Lung (tissue), 12 donors: ENCODE data around the gene INSC. TPM values are rescaled to one million over a fixed set of nuclear protein-coding genes. Genes with fewer than 3 reads are reported as not detected.

Source experiments
- ATAC-seq: fragments of 200-7000 bp; cut with Tn5 transposase; one replicate; pipeline ENCODE4 v1.9.1; 2020; ENCODE audit warnings: moderate number of reproducible peaks; ENCODE audit not compliant: insufficient read depth, low FRiP score
- DNase-seq, 3 donors: peaks; one replicate each; pipeline ENCODE4 v3.0.0-alpha.2; 2013 to 2017
- H3K27ac ChIP-seq, 2 donors: one replicate each; pipeline ENCODE4 v1.5.1; 2013; ENCODE audit warnings: mild to moderate bottlenecking in 2 of 2, moderate library complexity in 2 of 2, control low read depth in 1 of 2, inconsistent platforms in 1 of 2, low read depth in 1 of 2, low read length in 1 of 2
- H3K27me3 ChIP-seq, 3 donors: one replicate each; pipeline ENCODE4 v1.5.1; 2013; ENCODE audit warnings: low read length in 2 of 3; ENCODE audit not compliant: control insufficient read depth in 3 of 3, insufficient read depth in 3 of 3
- H3K36me3 ChIP-seq, 4 donors: one replicate each; pipeline ENCODE4 v1.5.1; 2013; ENCODE audit warnings: low read length in 4 of 4, mild to moderate bottlenecking in 1 of 4, moderate library complexity in 1 of 4; ENCODE audit not compliant: control insufficient read depth in 4 of 4, insufficient read depth in 4 of 4
- H3K4me1 ChIP-seq, 5 donors: one replicate each; pipeline ENCODE4 v1.5.1; 2013; ENCODE audit warnings: low read length in 5 of 5, mild to moderate bottlenecking in 2 of 5, moderate library complexity in 1 of 5; ENCODE audit not compliant: control insufficient read depth in 5 of 5, insufficient read depth in 5 of 5
- H3K4me3 ChIP-seq: one replicate; pipeline ENCODE4 v1.5.1; 2013; ENCODE audit warnings: mild to moderate bottlenecking, control low read depth, moderate library complexity
- H3K9ac ChIP-seq, 2 donors: one replicate each; pipeline ENCODE4 v1.5.1; 2013; ENCODE audit warnings: low read length in 2 of 2, control low read depth in 1 of 2; ENCODE audit not compliant: insufficient read depth in 1 of 2
- H3K9me3 ChIP-seq, 4 donors: one replicate each; pipeline ENCODE4 v1.5.1; 2013; ENCODE audit warnings: low read length in 3 of 4, mild to moderate bottlenecking in 1 of 4, moderate library complexity in 1 of 4; ENCODE audit not compliant: control insufficient read depth in 4 of 4, insufficient read depth in 3 of 4
- CTCF ChIP-seq: IDR thresholded peaks from 2 replicates; pipeline ENCODE4 v1.5.1; 2012; ENCODE audit warnings: mild to moderate bottlenecking; ENCODE audit errors: control extremely low read depth, extremely low read depth
- WGBS, 2 donors: extraction: QIAGEN DNeasy Blood & Tissue Kit; methylation state at CpG; one replicate each; pipeline ENCODE4 v1.1.7; 2013; 5-methylcytosine and 5-hydroxymethylcytosine counted together
- polyA plus RNA-seq, 2 donors: library from polyadenylated mRNA; stranded (reverse); fragments of 200-250 nt; gene quantifications; one replicate each; pipeline ENCODE4 v1.2.1, GENCODE V29; 2013
- total RNA-seq, 2 donors: library from RNA; depleted of rRNA in 1 of 2; stranded (reverse); fragments of >200 nt in 1 of 2; gene quantifications; one replicate each; pipeline ENCODE4 v1.2.1, GENCODE V29; 2014 to 2021
- donor health status: control.
- donor health status: control.
- donor health status: Bipolar disorder and iron deficiency.
- donor health status: healthy.
- donor health status: DM: yes; HTN: yes; CAD: no.

The INSC gene
- total and polyA plus RNA-seq, 4 donors, result 0.49 to 0.91 (median 0.73) TPM

GRCh38 chr11:15075162-15075526 is 39.6 kb upstream of the INSC start:
- DNase-seq (no peak), ATAC-seq (no peak)
- Histone ChIP-seq H3K36me3 (no peaks in the 10 kb centered on the region), H3K9ac (no peak overlapping the region), H3K4me1 (peaks cover 0 to 19% (median 9%) of the 10 kb centered on the region in 5 donors), H3K27me3 (peaks cover 12 to 30% (median 19%) of the 10 kb centered on the region in 3 donors), H3K27ac (no peak overlapping the region), H3K9me3 (peaks cover 0 to 12% (median 0%) of the 10 kb centered on the region in 4 donors), H3K4me3 (no peak overlapping the region)
- WGBS, 2 donors, result 39 to 44% methylated on average over 4 of the region's 4 CpGs
- TF ChIP-seq CTCF, result no peak

GRCh38 chr11:15091175-15091574 is 23.5 kb upstream of the INSC start:
- DNase-seq, result no peak
- no peak for TF ChIP-seq CTCF
- Histone ChIP-seq H3K36me3 (no peaks in the 10 kb centered on the region), H3K27ac (no peak overlapping the region), H3K9me3 (peaks cover 0 to 3% (median 0%) of the 10 kb centered on the region in 4 donors), H3K27me3 (peaks cover 0 to 2% (median 0%) of the 10 kb centered on the region in 3 donors), H3K4me1 (no peaks in the 10 kb centered on the region), H3K9ac (no peak overlapping the region), H3K4me3 (no peak overlapping the region)
- ATAC-seq, result no peak

GRCh38 chr11:15091625-15092024 is 23.1 kb upstream of the INSC start:
- 94 to 100% methylated on average over 1 of the region's 1 CpG for WGBS, 2 donors
- no peak for ATAC-seq
- no peaks in the 10 kb centered on the region for H3K36me3 ChIP-seq
- no peak overlapping the region for H3K4me3 ChIP-seq
- no peak overlapping the region for H3K9ac ChIP-seq
- H3K27me3 ChIP-seq, result peaks cover 0 to 2% (median 0%) of the 10 kb centered on the region in 3 donors
- no peak for DNase-seq
- TF ChIP-seq CTCF, result no peak
- peaks cover 0 to 3% (median 0%) of the 10 kb centered on the region in 4 donors for H3K9me3 ChIP-seq
- no peak overlapping the region for H3K27ac ChIP-seq
- no peaks in the 10 kb centered on the region for H3K4me1 ChIP-seq

GRCh38 chr11:15093432-15093831 is 21.3 kb upstream of the INSC start:
- Histone ChIP-seq H3K36me3 (no peaks in the 10 kb centered on the region), H3K4me3 (no peak overlapping the region), H3K4me1 (no peaks in the 10 kb centered on the region), H3K27me3 (peaks cover 0 to 2% (median 0%) of the 10 kb centered on the region in 3 donors), H3K27ac (no peak overlapping the region), H3K9me3 (no peaks in the 10 kb centered on the region), H3K9ac (no peak overlapping the region)
- no peak for DNase-seq
- 45 to 61% methylated on average over 2 of the region's 2 CpGs for WGBS, 2 donors
- no peak for TF ChIP-seq CTCF
- no peak for ATAC-seq
